Stimulated activated CD4-positive, alpha-beta T cell treated with anti-CD3 and anti-CD28 coated beads, Interleukin-4, amount 100 ng/mL, for 24 hours (primary cell): ENCODE measurements around the gene HSD17B12.

Source experiments
- DNase-seq: peaks from one replicate; pipeline ENCODE4 v3.0.0-alpha.2; 2020

The HSD17B12 gene

GRCh38 chr11:43874738-43875137 lies 194.2 kb downstream of the HSD17B12 start:
- no peak for DNase-seq

- DNase-seq: no peak
Observed at GRCh38 chr11:43879789-43880639, 199.5 kb downstream of the HSD17B12 start.

GRCh38 chr11:43880640-43881159 lies 200.2 kb downstream of the HSD17B12 start, which contains the start of gene ALKBH3:
TSS of gene ALKBH3 (plus strand) at chr11:43880831. CDS start at chr11:43882653, 1,822 bp downstream.
- peak; percentile 93 for DNase-seq

- DNase-seq: no peak
Observed at GRCh38 chr11:43892851-43893250, 212.3 kb downstream of the HSD17B12 start.

GRCh38 chr11:43894546-43894945 lies 214.0 kb downstream of the HSD17B12 start:
- no peak for DNase-seq

GRCh38 chr11:43895601-43896000 lies 215.1 kb downstream of the HSD17B12 start:
- no peak for DNase-seq

GRCh38 chr11:43898574-43898973 lies 218.0 kb downstream of the HSD17B12 start:
- DNase-seq: no peak

GRCh38 chr11:43899094-43899493 lies 218.6 kb downstream of the HSD17B12 start:
- DNase-seq: no peak

GRCh38 chr11:43901551-43901950 lies 221.0 kb downstream of the HSD17B12 start:
- no peak for DNase-seq

- no peak for DNase-seq
Observed at GRCh38 chr11:43903078-43903477, 222.5 kb downstream of the HSD17B12 start.

GRCh38 chr11:43903969-43904368 lies 223.4 kb downstream of the HSD17B12 start:
- DNase-seq: no peak

- no peak for DNase-seq
Observed at GRCh38 chr11:43904742-43905535, 224.4 kb downstream of the HSD17B12 start.

- no peak for DNase-seq
Observed at GRCh38 chr11:43905813-43906241, 225.3 kb downstream of the HSD17B12 start.
